MM.1S (cell line): Measurements from ENCODE around the gene TET2.

Source experiments
- DNase-seq: peaks from one replicate; pipeline ENCODE4 v3.0.0-alpha.2; 2015
- H2AFZ ChIP-seq: fragments of 300-600 bp; sonication (generic); 2 replicates; pipeline ENCODE4 v1.6.0; 2016; ENCODE audit warnings: antibody characterized with exemption, low read length
- H3F3A ChIP-seq: fragments of 300-600 bp; sonication (generic); 2 replicates; pipeline ENCODE4 v1.6.1; 2016; ENCODE audit warnings: mild to moderate bottlenecking, antibody characterized with exemption, low read length, moderate library complexity, mixed read lengths; ENCODE audit not compliant: insufficient read depth
- H3K27ac ChIP-seq: fragments of 300-600 bp; sonication (generic); 2 replicates; pipeline ENCODE4 v1.5.1; 2016; ENCODE audit warnings: mild to moderate bottlenecking, low read length
- H3K27me3 ChIP-seq: fragments of 300-600 bp; sonication (generic); replicated peaks from 2 replicates; pipeline ENCODE4 v1.6.0; 2016; ENCODE audit warnings: low read length; ENCODE audit not compliant: insufficient read depth
- H3K36me3 ChIP-seq: fragments of 300-600 bp; sonication (generic); replicated peaks from 2 replicates; pipeline ENCODE4 v1.6.1; 2016; ENCODE audit warnings: mild to moderate bottlenecking, low read length, mixed read lengths; ENCODE audit not compliant: insufficient read depth
- H3K4me1 ChIP-seq: fragments of 300-600 bp; sonication (generic); 2 replicates; pipeline ENCODE4 v1.6.1; 2016; ENCODE audit warnings: low read length, mixed read lengths
- H3K4me2 ChIP-seq: fragments of 300-600 bp; sonication (generic); 2 replicates; pipeline ENCODE4 v1.6.0; 2016; ENCODE audit warnings: low read depth, low read length
- H3K4me3 ChIP-seq: fragments of 300-600 bp; sonication (generic); 2 replicates; pipeline ENCODE4 v1.5.1; 2016; ENCODE audit warnings: low read length, mixed read lengths
- H3K79me2 ChIP-seq: fragments of 300-600 bp; sonication (generic); 2 replicates; pipeline ENCODE4 v1.6.1; 2016; ENCODE audit warnings: mixed run types, low read length, mixed read lengths
- H3K9ac ChIP-seq: fragments of 300-600 bp; sonication (generic); 2 replicates; pipeline ENCODE4 v1.6.1; 2016; ENCODE audit warnings: low read length, mixed read lengths
- H3K9me2 ChIP-seq: fragments of 300-600 bp; sonication (generic); replicated peaks from 2 replicates; pipeline ENCODE4 v1.6.1; 2016; ENCODE audit warnings: mild to moderate bottlenecking, low read length, mixed read lengths; ENCODE audit not compliant: insufficient read depth
- H3K9me3 ChIP-seq: fragments of 300-600 bp; sonication (generic); replicated peaks from 2 replicates; pipeline ENCODE4 v1.6.1; 2016; ENCODE audit warnings: mild to moderate bottlenecking, low read length, mixed read lengths; ENCODE audit not compliant: insufficient read depth
- H4K20me1 ChIP-seq: fragments of 300-600 bp; sonication (generic); 2 replicates; pipeline ENCODE4 v1.6.1; 2016; ENCODE audit warnings: mild to moderate bottlenecking, low read length, moderate library complexity, mixed read lengths; ENCODE audit not compliant: insufficient read depth
- EZH2 ChIP-seq: fragments of 300-600 bp; sonication (generic); optimal IDR thresholded peaks from 2 replicates; pipeline ENCODE3; 2017; ENCODE audit warnings: low read depth, mild to moderate bottlenecking, antibody characterized with exemption, low read length, mixed read lengths
- EZH2phosphoT487 ChIP-seq: fragments of 300-600 bp; sonication (generic); IDR thresholded peaks from 2 replicates; pipeline ENCODE4 v1.6.1; 2018; ENCODE audit warnings: antibody characterized with exemption, low read length
- TF ChIP-seq, protein P1 (sequence below): fragments of 300-600 bp; sonication (generic); IDR thresholded peaks from 2 replicates; pipeline ENCODE4 v1.5.1; 2016; ENCODE audit warnings: antibody characterized with exemption, low read length, mixed read lengths

TET2 gene

DNA sequence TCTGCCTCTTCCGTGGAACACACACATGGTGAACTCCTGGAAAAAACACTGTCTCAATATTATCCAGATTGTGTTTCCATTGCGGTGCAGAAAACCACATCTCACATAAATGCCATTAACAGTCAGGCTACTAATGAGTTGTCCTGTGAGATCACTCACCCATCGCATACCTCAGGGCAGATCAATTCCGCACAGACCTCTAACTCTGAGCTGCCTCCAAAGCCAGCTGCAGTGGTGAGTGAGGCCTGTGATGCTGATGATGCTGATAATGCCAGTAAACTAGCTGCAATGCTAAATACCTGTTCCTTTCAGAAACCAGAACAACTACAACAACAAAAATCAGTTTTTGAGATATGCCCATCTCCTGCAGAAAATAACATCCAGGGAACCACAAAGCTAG is 87.9 kb downstream of the TET2 start:
- Histone ChIP-seq H3K9ac (no peak overlapping the region), H3K36me3 (no peaks in the 10 kb centered on the region), H2AFZ (no peak overlapping the region), H3K9me2 (no peaks in the 10 kb centered on the region), H3K27ac (no peak overlapping the region), H3K27me3 (no peaks in the 10 kb centered on the region), H3K4me1 (peaks cover 27% of the 10 kb centered on the region), H3K4me3 (no peak overlapping the region), H4K20me1 (no peaks in the 10 kb centered on the region), H3K4me2 (no peak overlapping the region), H3K79me2 (no peaks in the 10 kb centered on the region), H3K9me3 (no peaks in the 10 kb centered on the region), H3F3A (peaks cover 15% of the 10 kb centered on the region)
- DNase-seq = no peak
- TF ChIP-seq, protein P1, sequence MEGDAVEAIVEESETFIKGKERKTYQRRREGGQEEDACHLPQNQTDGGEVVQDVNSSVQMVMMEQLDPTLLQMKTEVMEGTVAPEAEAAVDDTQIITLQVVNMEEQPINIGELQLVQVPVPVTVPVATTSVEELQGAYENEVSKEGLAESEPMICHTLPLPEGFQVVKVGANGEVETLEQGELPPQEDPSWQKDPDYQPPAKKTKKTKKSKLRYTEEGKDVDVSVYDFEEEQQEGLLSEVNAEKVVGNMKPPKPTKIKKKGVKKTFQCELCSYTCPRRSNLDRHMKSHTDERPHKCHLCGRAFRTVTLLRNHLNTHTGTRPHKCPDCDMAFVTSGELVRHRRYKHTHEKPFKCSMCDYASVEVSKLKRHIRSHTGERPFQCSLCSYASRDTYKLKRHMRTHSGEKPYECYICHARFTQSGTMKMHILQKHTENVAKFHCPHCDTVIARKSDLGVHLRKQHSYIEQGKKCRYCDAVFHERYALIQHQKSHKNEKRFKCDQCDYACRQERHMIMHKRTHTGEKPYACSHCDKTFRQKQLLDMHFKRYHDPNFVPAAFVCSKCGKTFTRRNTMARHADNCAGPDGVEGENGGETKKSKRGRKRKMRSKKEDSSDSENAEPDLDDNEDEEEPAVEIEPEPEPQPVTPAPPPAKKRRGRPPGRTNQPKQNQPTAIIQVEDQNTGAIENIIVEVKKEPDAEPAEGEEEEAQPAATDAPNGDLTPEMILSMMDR = no peak
- TF ChIP-seq EZH2phosphoT487 (no peak), EZH2 (no peak)

DNA sequence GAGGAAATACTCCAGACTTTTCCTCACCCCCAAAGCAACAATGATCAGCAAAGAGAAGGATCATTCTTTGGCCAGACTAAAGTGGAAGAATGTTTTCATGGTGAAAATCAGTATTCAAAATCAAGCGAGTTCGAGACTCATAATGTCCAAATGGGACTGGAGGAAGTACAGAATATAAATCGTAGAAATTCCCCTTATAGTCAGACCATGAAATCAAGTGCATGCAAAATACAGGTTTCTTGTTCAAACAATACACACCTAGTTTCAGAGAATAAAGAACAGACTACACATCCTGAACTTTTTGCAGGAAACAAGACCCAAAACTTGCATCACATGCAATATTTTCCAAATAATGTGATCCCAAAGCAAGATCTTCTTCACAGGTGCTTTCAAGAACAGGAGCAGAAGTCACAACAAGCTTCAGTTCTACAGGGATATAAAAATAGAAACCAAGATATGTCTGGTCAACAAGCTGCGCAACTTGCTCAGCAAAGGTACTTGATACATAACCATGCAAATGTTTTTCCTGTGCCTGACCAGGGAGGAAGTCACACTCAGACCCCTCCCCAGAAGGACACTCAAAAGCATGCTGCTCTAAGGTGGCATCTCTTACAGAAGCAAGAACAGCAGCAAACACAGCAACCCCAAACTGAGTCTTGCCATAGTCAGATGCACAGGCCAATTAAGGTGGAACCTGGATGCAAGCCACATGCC is 89.7 kb downstream of the TET2 start:
- H3K27ac ChIP-seq = peak overlapping the region; percentile 68; the same call in 1 of the 2 replicates
- H3K36me3 ChIP-seq = no peaks in the 10 kb centered on the region
- no peak overlapping the region for H3K9ac ChIP-seq
- TF ChIP-seq EZH2 (no peak), EZH2phosphoT487 (no peak)
- TF ChIP-seq, protein P1 = no peak
- peak overlapping the region; percentile 9; the same call in 1 of the 2 replicates for H2AFZ ChIP-seq
- H3K27me3 ChIP-seq = no peaks in the 10 kb centered on the region
- peak; percentile 83 for DNase-seq
- peak overlapping the region; percentile 29; the same call in 1 of the 2 replicates for H3K4me3 ChIP-seq
- no peaks in the 10 kb centered on the region for H3K79me2 ChIP-seq
- no peaks in the 10 kb centered on the region for H3K9me2 ChIP-seq
- peaks cover 27% of the 10 kb centered on the region for H3K4me1 ChIP-seq
- peaks cover 15% of the 10 kb centered on the region for H3F3A ChIP-seq
- H3K4me2 ChIP-seq = peak overlapping the region; percentile 74
- no peaks in the 10 kb centered on the region for H4K20me1 ChIP-seq
- H3K9me3 ChIP-seq = no peaks in the 10 kb centered on the region

DNA sequence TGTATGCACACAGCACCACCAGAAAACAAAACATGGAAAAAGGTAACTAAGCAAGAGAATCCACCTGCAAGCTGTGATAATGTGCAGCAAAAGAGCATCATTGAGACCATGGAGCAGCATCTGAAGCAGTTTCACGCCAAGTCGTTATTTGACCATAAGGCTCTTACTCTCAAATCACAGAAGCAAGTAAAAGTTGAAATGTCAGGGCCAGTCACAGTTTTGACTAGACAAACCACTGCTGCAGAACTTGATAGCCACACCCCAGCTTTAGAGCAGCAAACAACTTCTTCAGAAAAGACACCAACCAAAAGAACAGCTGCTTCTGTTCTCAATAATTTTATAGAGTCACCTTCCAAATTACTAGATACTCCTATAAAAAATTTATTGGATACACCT is 90.2 kb downstream of the TET2 start:
- no peaks in the 10 kb centered on the region for H3K36me3 ChIP-seq
- no peaks in the 10 kb centered on the region for H4K20me1 ChIP-seq
- peaks cover 15% of the 10 kb centered on the region for H3F3A ChIP-seq
- H3K4me3 ChIP-seq = peak overlapping the region; percentile 29; the same call in 1 of the 2 replicates
- no peak for TF ChIP-seq EZH2
- no peak for TF ChIP-seq EZH2phosphoT487
- TF ChIP-seq, protein P1 = no peak
- H3K9me3 ChIP-seq = no peaks in the 10 kb centered on the region
- H3K9ac ChIP-seq = no peak overlapping the region
- peak; percentile 44 for DNase-seq
- peak overlapping the region; percentile 74 for H3K4me2 ChIP-seq
- peak overlapping the region; percentile 9 for H2AFZ ChIP-seq
- H3K79me2 ChIP-seq = no peaks in the 10 kb centered on the region
- H3K9me2 ChIP-seq = no peaks in the 10 kb centered on the region
- H3K4me1 ChIP-seq = peaks cover 27% of the 10 kb centered on the region
- H3K27me3 ChIP-seq = no peaks in the 10 kb centered on the region
- H3K27ac ChIP-seq = peak overlapping the region; percentile 68; the same call in 1 of the 2 replicates
